ENCODE data around the gene WDR35.

DNA sequence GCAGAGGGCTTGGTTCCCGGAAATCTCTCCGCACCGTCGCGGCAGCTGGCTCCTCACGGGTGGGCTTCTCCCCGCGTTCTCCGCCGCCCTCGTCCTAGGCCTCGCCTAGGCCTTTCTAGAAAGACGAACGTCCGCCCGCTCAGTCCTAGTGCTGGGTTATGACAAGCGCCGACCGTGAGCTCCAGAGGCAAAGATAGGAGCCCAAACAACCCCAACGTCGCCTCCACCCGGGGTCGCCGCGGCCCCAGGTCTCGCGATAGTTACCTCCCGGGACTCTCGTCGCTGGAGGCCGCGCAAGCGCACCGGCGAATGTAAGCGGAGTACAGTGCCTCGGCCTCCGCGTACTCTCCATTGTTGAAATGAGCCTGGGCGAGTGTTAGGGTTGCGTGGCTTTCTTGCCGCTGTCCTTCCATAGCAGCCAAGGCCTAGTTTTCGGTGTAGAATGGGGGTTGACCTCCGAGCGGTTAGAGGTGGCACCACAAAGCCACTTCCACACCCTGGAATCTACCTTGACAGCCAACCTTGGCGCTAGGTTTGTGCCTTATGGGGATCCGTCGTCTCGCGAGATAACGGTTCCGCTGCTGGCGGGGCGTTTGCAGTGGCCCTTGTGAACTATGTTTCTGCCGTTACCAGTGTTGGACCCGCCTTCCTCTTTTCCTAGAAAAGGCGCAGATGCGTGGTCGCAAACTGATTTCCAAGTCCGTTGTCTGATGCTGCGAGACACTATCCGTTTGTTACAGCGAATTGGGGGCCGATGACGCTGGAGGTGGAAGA is 88.3 kb downstream of the WDR35 start, which contains the start of gene TTC32:
- TF ChIP-seq, protein P1, sequence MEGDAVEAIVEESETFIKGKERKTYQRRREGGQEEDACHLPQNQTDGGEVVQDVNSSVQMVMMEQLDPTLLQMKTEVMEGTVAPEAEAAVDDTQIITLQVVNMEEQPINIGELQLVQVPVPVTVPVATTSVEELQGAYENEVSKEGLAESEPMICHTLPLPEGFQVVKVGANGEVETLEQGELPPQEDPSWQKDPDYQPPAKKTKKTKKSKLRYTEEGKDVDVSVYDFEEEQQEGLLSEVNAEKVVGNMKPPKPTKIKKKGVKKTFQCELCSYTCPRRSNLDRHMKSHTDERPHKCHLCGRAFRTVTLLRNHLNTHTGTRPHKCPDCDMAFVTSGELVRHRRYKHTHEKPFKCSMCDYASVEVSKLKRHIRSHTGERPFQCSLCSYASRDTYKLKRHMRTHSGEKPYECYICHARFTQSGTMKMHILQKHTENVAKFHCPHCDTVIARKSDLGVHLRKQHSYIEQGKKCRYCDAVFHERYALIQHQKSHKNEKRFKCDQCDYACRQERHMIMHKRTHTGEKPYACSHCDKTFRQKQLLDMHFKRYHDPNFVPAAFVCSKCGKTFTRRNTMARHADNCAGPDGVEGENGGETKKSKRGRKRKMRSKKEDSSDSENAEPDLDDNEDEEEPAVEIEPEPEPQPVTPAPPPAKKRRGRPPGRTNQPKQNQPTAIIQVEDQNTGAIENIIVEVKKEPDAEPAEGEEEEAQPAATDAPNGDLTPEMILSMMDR (IDR thresholded peaks at IDR 0.05; ENCODE audit: low read depth, low read length): no peak
- TF ChIP-seq EZH2phosphoT487 (IDR thresholded peaks at IDR 0.05; ENCODE audit: low read depth): no peak
